ENCODE measurements around the gene FARS2.

FARS2 gene

GRCh38 chr6:5619249-5619648 is 357.9 kb downstream of the FARS2 start:
- no peak overlapping the region for H3K27ac ChIP-seq (ENCODE audit: low read depth, low read length, severe bottlenecking)
- 88 to 100% methylated on average over 3 of the region's 3 CpGs for WGBS, 2 experiments (ENCODE audit: insufficient coverage in 2 of 2)

GRCh38 chr6:5622276-5623005 is 361.1 kb downstream of the FARS2 start:
- Histone ChIP-seq H3K4me1 (ENCODE audit: control insufficient read depth, insufficient read depth, low read length, poor library complexity, severe bottlenecking) (no peaks in the 10 kb centered on the region), H3K9me3 (ENCODE audit: control insufficient read depth, low read length) (no peaks in the 10 kb centered on the region), H3K4me3 (ENCODE audit: extremely low read depth, insufficient read depth, low read length, poor library complexity, severe bottlenecking) (no peak overlapping the region), H3K27ac (ENCODE audit: low read depth, low read length, severe bottlenecking) (no peak overlapping the region), H3K36me3 (ENCODE audit: control insufficient read depth, insufficient read depth, low read length) (no peaks in the 10 kb centered on the region)
- WGBS, 2 experiments (ENCODE audit: insufficient coverage in 2 of 2) = 78 to 80% methylated on average over 1 to 6 of the region's 10 CpGs

More at GRCh38 chr6:5619249-5619648, 357.9 kb downstream of the FARS2 start:
- H3K4me1 ChIP-seq (ENCODE audit: control insufficient read depth, insufficient read depth, low read length, poor library complexity, severe bottlenecking) = no peaks in the 10 kb centered on the region
- H3K4me3 ChIP-seq (ENCODE audit: extremely low read depth, insufficient read depth, low read length, poor library complexity, severe bottlenecking) = no peak overlapping the region
- no peaks in the 10 kb centered on the region for H3K9me3 ChIP-seq (ENCODE audit: control insufficient read depth, low read length)
- no peaks in the 10 kb centered on the region for H3K36me3 ChIP-seq (ENCODE audit: control insufficient read depth, insufficient read depth, low read length)

- 89 to 90% methylated on average over 1 of the region's 2 CpGs for WGBS, 2 experiments (ENCODE audit: insufficient coverage in 2 of 2)
- H3K9me3 ChIP-seq (ENCODE audit: control insufficient read depth, low read length) = no peaks in the 10 kb centered on the region
- H3K4me3 ChIP-seq (ENCODE audit: extremely low read depth, insufficient read depth, low read length, poor library complexity, severe bottlenecking) = no peak overlapping the region
Observed at GRCh38 chr6:5623769-5624168, 362.5 kb downstream of the FARS2 start.

GRCh38 chr6:5624256-5624655 is 362.9 kb downstream of the FARS2 start:
- no peaks in the 10 kb centered on the region for H3K9me3 ChIP-seq (ENCODE audit: control insufficient read depth, low read length)
- no peaks in the 10 kb centered on the region for H3K36me3 ChIP-seq (ENCODE audit: control insufficient read depth, insufficient read depth, low read length)
- H3K4me1 ChIP-seq (ENCODE audit: control insufficient read depth, insufficient read depth, low read length, poor library complexity, severe bottlenecking) = no peaks in the 10 kb centered on the region
- no peak overlapping the region for H3K27ac ChIP-seq (ENCODE audit: low read depth, low read length, severe bottlenecking)
- WGBS, 2 experiments (ENCODE audit: insufficient coverage in 2 of 2) = 72% methylated on average over 3 of the region's 6 CpGs; no CpG with 5 or more reads in 1 of the 2 experiments
- H3K4me3 ChIP-seq (ENCODE audit: extremely low read depth, insufficient read depth, low read length, poor library complexity, severe bottlenecking) = no peak overlapping the region

More at GRCh38 chr6:5623769-5624168, 362.5 kb downstream of the FARS2 start:
- no peaks in the 10 kb centered on the region for H3K36me3 ChIP-seq (ENCODE audit: control insufficient read depth, insufficient read depth, low read length)
- H3K27ac ChIP-seq (ENCODE audit: low read depth, low read length, severe bottlenecking) = no peak overlapping the region
- no peaks in the 10 kb centered on the region for H3K4me1 ChIP-seq (ENCODE audit: control insufficient read depth, insufficient read depth, low read length, poor library complexity, severe bottlenecking)

- WGBS, 2 experiments (ENCODE audit: insufficient coverage in 2 of 2) = 100% methylated on average over 2 to 3 of the region's 7 CpGs
- H3K4me3 ChIP-seq (ENCODE audit: extremely low read depth, insufficient read depth, low read length, poor library complexity, severe bottlenecking) = no peak overlapping the region
- no peaks in the 10 kb centered on the region for H3K9me3 ChIP-seq (ENCODE audit: control insufficient read depth, low read length)
- no peaks in the 10 kb centered on the region for H3K36me3 ChIP-seq (ENCODE audit: control insufficient read depth, insufficient read depth, low read length)
- H3K4me1 ChIP-seq (ENCODE audit: control insufficient read depth, insufficient read depth, low read length, poor library complexity, severe bottlenecking) = no peaks in the 10 kb centered on the region
- no peak overlapping the region for H3K27ac ChIP-seq (ENCODE audit: low read depth, low read length, severe bottlenecking)
Observed at GRCh38 chr6:5626727-5627426, 365.6 kb downstream of the FARS2 start.

- no peak overlapping the region for H3K4me3 ChIP-seq (ENCODE audit: extremely low read depth, insufficient read depth, low read length, poor library complexity, severe bottlenecking)
- WGBS, 2 experiments (ENCODE audit: insufficient coverage in 2 of 2) = 92 to 95% methylated on average over 2 to 3 of the region's 5 CpGs
- H3K27ac ChIP-seq (ENCODE audit: low read depth, low read length, severe bottlenecking) = no peak overlapping the region
- H3K4me1 ChIP-seq (ENCODE audit: control insufficient read depth, insufficient read depth, low read length, poor library complexity, severe bottlenecking) = no peaks in the 10 kb centered on the region
- no peaks in the 10 kb centered on the region for H3K36me3 ChIP-seq (ENCODE audit: control insufficient read depth, insufficient read depth, low read length)
- H3K9me3 ChIP-seq (ENCODE audit: control insufficient read depth, low read length) = no peaks in the 10 kb centered on the region
Observed at GRCh38 chr6:5630636-5631035, 369.3 kb downstream of the FARS2 start.

GRCh38 chr6:5632348-5632935 is 371.1 kb downstream of the FARS2 start:
- WGBS, 2 experiments (ENCODE audit: insufficient coverage in 2 of 2) = 95 to 96% methylated on average over 5 of the region's 7 CpGs
- Histone ChIP-seq H3K9me3 (ENCODE audit: control insufficient read depth, low read length) (no peaks in the 10 kb centered on the region), H3K4me3 (ENCODE audit: extremely low read depth, insufficient read depth, low read length, poor library complexity, severe bottlenecking) (no peak overlapping the region), H3K36me3 (ENCODE audit: control insufficient read depth, insufficient read depth, low read length) (no peaks in the 10 kb centered on the region), H3K4me1 (ENCODE audit: control insufficient read depth, insufficient read depth, low read length, poor library complexity, severe bottlenecking) (no peaks in the 10 kb centered on the region), H3K27ac (ENCODE audit: low read depth, low read length, severe bottlenecking) (no peak overlapping the region)

GRCh38 chr6:5634525-5634924 is 373.2 kb downstream of the FARS2 start:
- Histone ChIP-seq H3K4me3 (ENCODE audit: extremely low read depth, insufficient read depth, low read length, poor library complexity, severe bottlenecking) (no peak overlapping the region), H3K9me3 (ENCODE audit: control insufficient read depth, low read length) (no peaks in the 10 kb centered on the region), H3K4me1 (ENCODE audit: control insufficient read depth, insufficient read depth, low read length, poor library complexity, severe bottlenecking) (peaks cover 2% of the 10 kb centered on the region), H3K36me3 (ENCODE audit: control insufficient read depth, insufficient read depth, low read length) (no peaks in the 10 kb centered on the region), H3K27ac (ENCODE audit: low read depth, low read length, severe bottlenecking) (no peak overlapping the region)
- 84 to 90% methylated on average over 3 of the region's 4 CpGs for WGBS, 2 experiments (ENCODE audit: insufficient coverage in 2 of 2)

- H3K4me1 ChIP-seq (ENCODE audit: control insufficient read depth, insufficient read depth, low read length, poor library complexity, severe bottlenecking) = peaks cover 2% of the 10 kb centered on the region
- 89 to 91% methylated on average over 14 to 16 of the region's 16 CpGs for WGBS, 2 experiments (ENCODE audit: insufficient coverage in 2 of 2)
- no peak overlapping the region for H3K27ac ChIP-seq (ENCODE audit: low read depth, low read length, severe bottlenecking)
- H3K36me3 ChIP-seq (ENCODE audit: control insufficient read depth, insufficient read depth, low read length) = no peaks in the 10 kb centered on the region
- no peak overlapping the region for H3K4me3 ChIP-seq (ENCODE audit: extremely low read depth, insufficient read depth, low read length, poor library complexity, severe bottlenecking)
- peaks cover 11% of the 10 kb centered on the region for H3K9me3 ChIP-seq (ENCODE audit: control insufficient read depth, low read length)
Observed at GRCh38 chr6:5636210-5637030, 375.1 kb downstream of the FARS2 start.

- Histone ChIP-seq H3K4me1 (ENCODE audit: control insufficient read depth, insufficient read depth, low read length, poor library complexity, severe bottlenecking) (peaks cover 2% of the 10 kb centered on the region), H3K9me3 (ENCODE audit: control insufficient read depth, low read length) (peaks cover 11% of the 10 kb centered on the region), H3K27ac (ENCODE audit: low read depth, low read length, severe bottlenecking) (no peak overlapping the region), H3K36me3 (ENCODE audit: control insufficient read depth, insufficient read depth, low read length) (no peaks in the 10 kb centered on the region), H3K4me3 (ENCODE audit: extremely low read depth, insufficient read depth, low read length, poor library complexity, severe bottlenecking) (no peak overlapping the region)
- 90 to 100% methylated on average over 1 to 5 of the region's 5 CpGs for WGBS, 2 experiments (ENCODE audit: insufficient coverage in 2 of 2)
Observed at GRCh38 chr6:5637714-5638113, 376.4 kb downstream of the FARS2 start.

Data from mesodermal cell (in vitro differentiated cells).